GM18507 (cell line): ENCODE results near the gene HBB.

Experiments used
- DNase-seq: peaks from one replicate; pipeline ENCODE4 v3.0.0; 2011; ENCODE audit warnings: low read depth; ENCODE audit not compliant: insufficient read length; ENCODE audit errors: extremely low spot score
- FAIRE-seq: peaks from 2 replicates; lab custom pipeline; 2011; peaks lifted over from hg19 to GRCh38; lab: Jason Lieb, UNC

The HBB gene

GRCh38 chr11:5178046-5178837, 48.6 kb downstream of the HBB start:
- no peak for DNase-seq
- FAIRE-seq, result no peak
